Suprapubic skin (tissue), 3 donors: ENCODE results near the gene SYT13.

Experiments used
- CTCF ChIP-seq, 2 donors: fragments of 200-600 bp in 1 of 2; fragments of 450-650 bp in 1 of 2; sonication (generic) in 1 of 2; IDR thresholded peaks; one replicate each; pipeline ENCODE4 v1.5.1; 2016 to 2019; ENCODE audit warnings: antibody characterized with exemption in 2 of 2, mild to moderate bottlenecking in 1 of 2, moderate library complexity in 1 of 2
- POLR2A ChIP-seq, 2 donors: fragments of 450-650 bp; IDR thresholded peaks; one replicate each; pipeline ENCODE4 v1.6.1; 2017; ENCODE audit warnings: antibody characterized with exemption in 2 of 2, mild to moderate bottlenecking in 2 of 2, moderate library complexity in 2 of 2

GRCh38 chr11:45272701-45273100 is 13.4 kb downstream of the SYT13 start:
- no peak for TF ChIP-seq CTCF (IDR thresholded peaks at IDR 0.05)
- no peak for TF ChIP-seq POLR2A (IDR thresholded peaks at IDR 0.05)
